GM18502 (cell line): Measurements from ENCODE around the gene PDIA3.
"Not testable (repeated sequence)": the region's sequence is repeated elsewhere in the genome, so short reads cannot be mapped to it uniquely, and the experiment has no call there.

Source experiments
- ATAC-seq: cut with Tn5 transposase; IDR thresholded peaks from one replicate; pipeline ENCODE4 v1.9.1; 2021; ENCODE audit warnings: mild to moderate bottlenecking; ENCODE audit not compliant: unreplicated experiment, poor library complexity

PDIA3 gene

DNA sequence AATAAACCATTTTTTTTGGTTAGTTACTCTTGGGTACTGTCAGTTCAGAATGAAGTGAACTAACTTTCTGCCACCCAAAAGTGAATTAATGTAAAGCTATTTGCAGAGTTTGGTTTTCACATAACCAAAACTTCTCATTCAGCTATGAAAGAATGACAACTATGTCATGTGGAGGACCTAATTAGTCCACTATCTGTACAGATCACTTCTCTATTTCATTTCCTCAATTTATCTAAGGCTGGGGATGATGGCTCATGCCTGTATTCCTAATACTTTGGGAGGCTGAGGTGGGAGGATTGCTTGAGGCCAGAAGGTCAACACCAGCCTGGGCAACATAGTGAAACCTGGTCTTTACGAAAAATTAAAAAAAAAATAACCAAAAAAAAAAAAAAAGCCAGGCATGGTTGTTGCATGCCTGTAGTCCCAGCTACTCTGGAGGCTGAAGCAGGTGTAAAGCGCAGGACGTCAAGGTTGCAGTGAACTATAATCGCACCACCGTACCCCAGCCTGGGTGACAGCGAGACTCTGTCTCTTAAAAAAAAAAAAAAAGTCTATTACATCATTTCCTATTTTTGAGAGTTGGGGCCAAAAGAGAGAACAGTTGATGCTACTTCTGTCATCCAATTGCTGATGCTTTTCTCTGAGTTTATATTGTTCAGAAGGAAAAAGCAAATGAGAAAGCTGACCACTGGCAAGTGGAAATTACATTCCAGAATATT lies 62.9 kb downstream of the PDIA3 start:
- ATAC-seq = peak; percentile 72

DNA sequence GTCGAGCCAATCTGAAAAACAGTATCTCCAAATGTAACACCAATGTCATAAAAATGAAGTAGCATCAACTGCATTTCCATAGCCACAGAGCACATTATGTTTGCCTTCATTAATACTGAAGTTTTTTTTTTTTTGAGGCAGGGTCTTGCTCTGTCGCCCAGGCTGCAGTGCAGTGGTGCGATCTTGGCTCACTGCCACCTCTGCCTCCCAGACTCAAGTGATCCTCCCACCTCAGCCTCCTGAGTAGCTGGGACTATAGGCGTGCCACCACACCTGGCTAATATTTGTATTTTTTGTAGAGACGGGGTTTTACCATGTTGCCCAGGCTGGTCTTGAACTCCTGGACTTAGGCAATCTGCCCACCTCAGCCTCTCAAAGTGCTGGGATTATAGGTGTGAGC lies 68.8 kb downstream of the PDIA3 start:
- not testable (repeated sequence) for ATAC-seq

DNA sequence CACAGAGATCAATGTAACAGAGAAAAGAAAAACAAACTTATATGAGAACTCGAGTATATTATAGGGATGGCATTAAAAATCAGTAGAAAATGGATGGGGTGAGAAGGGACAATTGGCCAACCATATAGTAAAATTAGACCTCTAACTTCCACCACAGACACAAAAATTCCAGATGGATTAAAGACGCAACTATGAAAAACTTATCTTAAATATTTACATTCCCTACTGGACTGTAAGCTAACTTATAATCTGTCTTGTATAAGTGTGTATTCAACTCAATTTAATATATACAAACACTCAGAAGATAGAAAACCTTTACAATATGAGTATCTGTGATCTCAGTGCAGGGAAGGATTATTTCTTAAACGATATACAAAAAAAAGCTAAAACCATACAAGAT lies 75.3 kb downstream of the PDIA3 start:
- no peak for ATAC-seq
